GM10266 (cell line): Measurements from ENCODE around the gene MED12L.

Experiments used
- DNase-seq: peaks from one replicate; pipeline ENCODE4 v3.0.0; 2012; ENCODE audit errors: extremely low spot score
- TF ChIP-seq, protein P1 (sequence below): IDR thresholded peaks from 2 replicates; pipeline ENCODE4 v1.5.1; 2012; ENCODE audit warnings: mild to moderate bottlenecking, low read depth; ENCODE audit not compliant: control insufficient read depth, insufficient read depth; ENCODE audit errors: missing control alignments

The MED12L gene

DNA sequence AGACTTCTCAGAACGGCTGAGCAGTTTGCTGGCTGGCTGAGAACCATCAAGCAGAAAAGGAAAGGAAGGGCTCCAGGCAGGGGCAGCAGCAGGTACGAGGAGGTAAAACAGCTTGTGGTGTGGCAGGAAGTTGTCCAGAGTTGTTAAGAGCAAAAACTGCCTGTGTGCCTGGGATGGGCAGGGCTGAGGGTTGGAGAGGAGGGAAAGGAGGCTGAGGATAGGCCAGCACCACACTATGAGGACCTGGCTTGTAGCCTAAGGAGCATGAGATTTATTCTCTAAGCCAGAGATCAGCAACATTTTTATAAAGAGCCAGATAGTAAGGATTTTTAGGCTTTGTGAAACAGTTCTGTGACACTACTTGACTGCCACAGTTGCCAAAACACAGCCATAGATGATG, 367.4 kb downstream of the MED12L start:
- TF ChIP-seq, protein P1, sequence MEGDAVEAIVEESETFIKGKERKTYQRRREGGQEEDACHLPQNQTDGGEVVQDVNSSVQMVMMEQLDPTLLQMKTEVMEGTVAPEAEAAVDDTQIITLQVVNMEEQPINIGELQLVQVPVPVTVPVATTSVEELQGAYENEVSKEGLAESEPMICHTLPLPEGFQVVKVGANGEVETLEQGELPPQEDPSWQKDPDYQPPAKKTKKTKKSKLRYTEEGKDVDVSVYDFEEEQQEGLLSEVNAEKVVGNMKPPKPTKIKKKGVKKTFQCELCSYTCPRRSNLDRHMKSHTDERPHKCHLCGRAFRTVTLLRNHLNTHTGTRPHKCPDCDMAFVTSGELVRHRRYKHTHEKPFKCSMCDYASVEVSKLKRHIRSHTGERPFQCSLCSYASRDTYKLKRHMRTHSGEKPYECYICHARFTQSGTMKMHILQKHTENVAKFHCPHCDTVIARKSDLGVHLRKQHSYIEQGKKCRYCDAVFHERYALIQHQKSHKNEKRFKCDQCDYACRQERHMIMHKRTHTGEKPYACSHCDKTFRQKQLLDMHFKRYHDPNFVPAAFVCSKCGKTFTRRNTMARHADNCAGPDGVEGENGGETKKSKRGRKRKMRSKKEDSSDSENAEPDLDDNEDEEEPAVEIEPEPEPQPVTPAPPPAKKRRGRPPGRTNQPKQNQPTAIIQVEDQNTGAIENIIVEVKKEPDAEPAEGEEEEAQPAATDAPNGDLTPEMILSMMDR = no peak
- no peak for DNase-seq

DNA sequence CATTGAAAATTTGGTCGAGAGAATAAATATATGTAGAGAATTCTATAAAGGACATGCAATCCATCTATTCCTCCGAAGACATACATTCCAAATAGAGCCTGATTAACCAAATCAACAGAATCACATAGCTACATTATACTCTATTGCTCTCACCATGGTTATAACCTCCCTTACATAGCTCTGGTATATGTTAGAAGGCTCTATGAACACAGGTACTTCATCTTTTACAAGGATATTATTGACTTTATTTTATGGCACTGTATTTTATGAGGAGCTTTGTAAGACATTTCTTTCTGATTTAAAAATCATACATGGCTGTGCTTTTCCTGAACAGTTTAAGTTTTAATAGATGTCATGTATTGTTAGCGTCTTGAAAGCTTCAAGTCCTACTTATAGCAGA, 370.6 kb downstream of the MED12L start:
- DNase-seq = no peak
- TF ChIP-seq, protein P1 = no peak

DNA sequence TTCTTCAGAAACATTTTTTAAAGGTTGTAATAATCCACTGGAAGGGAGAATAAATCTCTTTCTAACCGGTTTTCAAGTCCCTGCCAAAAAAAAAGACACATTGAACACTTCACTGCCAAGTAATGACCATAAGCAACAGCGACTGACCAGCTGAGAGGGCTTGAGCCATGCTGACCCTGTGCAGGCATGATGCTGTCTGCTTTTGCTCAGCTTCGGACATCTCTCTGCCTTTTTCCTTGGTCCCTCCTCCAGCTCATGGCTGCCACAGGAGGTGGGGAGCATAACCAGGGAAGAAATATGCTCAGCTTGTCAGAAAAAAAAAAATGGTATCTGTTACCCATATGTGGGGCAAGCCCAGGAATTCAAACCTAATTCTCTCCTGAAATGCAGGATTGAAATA, 373.9 kb downstream of the MED12L start:
- TF ChIP-seq, protein P1 = no peak
- no peak for DNase-seq

DNA sequence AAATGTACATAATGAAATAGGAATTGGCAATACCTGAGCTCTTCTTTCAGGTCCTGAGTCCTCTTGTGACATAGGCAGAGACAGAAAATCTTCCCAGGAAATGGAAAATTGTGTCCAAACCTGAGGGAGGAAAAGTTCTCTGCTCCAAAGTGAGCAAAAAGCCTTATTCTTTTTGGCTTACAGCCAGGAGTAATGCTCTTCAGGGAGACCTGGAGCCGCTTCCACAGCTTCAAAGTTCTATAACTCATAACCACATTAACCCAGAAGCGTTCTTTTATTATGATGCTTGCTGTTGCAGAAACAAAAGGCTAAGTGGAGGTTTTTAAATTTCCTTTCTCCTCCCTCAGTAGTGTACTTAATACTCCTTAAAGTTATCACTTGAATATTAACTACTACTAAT, 374.8 kb downstream of the MED12L start:
- TF ChIP-seq, protein P1 = no peak
- no peak for DNase-seq

DNA sequence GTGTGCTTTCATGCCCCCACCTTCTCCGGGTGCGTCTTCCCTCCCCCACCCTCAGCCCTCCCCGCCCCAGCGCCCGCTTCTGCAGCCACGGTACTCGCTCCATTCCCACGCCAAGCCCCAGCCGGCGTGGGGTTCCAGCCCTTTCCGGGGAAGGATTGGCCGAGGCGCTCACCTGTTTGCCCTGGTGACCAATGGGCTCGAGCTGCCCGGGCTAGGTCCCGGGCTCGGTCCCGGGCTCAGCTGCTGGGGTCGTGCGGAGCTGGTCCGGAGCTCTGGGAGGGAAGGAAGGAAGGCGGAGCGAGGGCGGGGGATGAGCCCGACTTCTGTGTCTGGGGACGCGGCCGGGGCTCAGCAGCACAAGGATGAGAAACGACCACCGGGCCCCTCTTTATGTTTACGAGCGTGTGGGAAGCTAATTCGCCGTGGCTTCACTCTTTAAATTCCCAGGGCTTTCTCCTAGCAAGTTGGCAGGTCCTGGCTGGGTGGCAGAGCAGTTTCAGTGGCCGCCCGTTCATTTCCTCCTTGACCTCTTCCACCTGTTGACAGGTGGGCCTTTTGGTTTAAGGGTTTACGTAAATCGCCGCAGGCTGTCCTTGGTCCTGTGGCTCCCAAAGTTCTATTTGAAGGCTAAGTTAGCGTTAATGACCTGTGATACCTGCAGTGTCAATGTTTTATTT, 375.4 kb downstream of the MED12L start, which contains the start of gene IGSF10:
TSS of gene IGSF10 (minus strand) at position 288 of the 677 bp plus-strand sequence. CDS start 2,352 bp downstream, outside the sequence.
- TF ChIP-seq, protein P1 = no peak
- DNase-seq = no peak

DNA sequence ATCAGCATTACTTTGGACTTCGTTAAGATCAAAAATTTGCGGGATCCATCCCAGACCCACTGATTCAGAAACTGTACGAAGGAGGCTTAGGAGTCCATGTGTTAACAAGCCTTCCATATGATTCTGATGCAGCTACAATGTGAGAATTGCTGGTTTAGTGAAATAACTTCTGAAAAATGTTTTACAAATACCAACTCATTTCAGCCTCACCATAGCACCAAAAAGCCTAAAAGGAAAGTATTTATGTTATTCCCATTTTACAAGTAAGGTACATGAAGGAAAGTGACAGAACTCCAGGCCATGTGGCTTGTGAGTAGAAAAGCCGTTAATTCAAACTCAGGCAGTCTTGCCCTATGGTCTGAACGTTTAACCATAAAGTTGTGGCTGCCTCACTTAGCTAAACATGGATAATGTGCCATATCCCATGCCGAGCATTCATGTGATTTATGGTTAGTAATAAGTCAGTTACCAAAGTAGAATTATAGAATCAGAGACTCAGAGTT, 376.9 kb downstream of the MED12L start:
- no peak for DNase-seq

DNA sequence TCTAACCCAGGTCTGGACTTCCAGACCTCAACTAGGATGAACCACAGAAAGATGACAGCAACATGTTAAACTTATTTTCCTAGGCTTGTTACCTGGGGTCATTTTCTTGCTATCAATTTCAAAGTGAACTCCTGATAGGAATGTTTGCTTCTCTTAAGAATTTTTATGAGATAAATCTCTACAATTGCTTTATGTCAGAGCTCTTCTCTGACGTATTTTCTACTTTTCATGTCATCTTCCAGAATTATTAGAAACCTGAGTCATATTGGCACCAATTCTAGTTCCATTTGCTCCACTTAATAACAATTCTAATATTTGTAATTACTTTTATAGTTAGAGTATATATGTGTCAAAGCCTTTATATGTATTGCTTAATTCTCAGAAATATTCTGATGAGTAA, 377.5 kb downstream of the MED12L start:
- TF ChIP-seq, protein P1 = no peak
- DNase-seq = no peak

More for the DNA sequence above, 376.9 kb downstream of the MED12L start:
- TF ChIP-seq, protein P1 = no peak
